Central memory CD8-positive, alpha-beta T cell (primary cell): ENCODE measurements around the gene AMPD2.
"Not testable (repeated sequence)": the region's sequence is repeated elsewhere in the genome, so short reads cannot be mapped to it uniquely, and the experiment has no call there.

Experiments used
- ATAC-seq: fragments of 150-1000 bp; cut with Tn5 transposase; replicated peaks from 2 replicates; pipeline ENCODE4 v1.10.0; 2022; ENCODE audit warnings: mild to moderate bottlenecking, moderate FRiP score, moderate number of reproducible peaks; ENCODE audit not compliant: poor library complexity, severe bottlenecking; ENCODE audit errors: extremely low read depth
- DNase-seq, 2 donors: peaks; one replicate each; pipeline ENCODE4 v3.0.0; 2021; ENCODE audit warnings: low spot score in 2 of 2
- H3K27ac Mint-ChIP-seq: one replicate; pipeline ENCODE4 v1.8.0; 2022; ENCODE audit warnings: low read depth, mild to moderate bottlenecking, moderate library complexity, mixed read lengths
- H3K27me3 Mint-ChIP-seq: one replicate; pipeline ENCODE4 v1.8.0; 2022; ENCODE audit warnings: mixed read lengths
- H3K36me3 Mint-ChIP-seq: one replicate; pipeline ENCODE4 v1.8.0; 2022; ENCODE audit warnings: mild to moderate bottlenecking, moderate library complexity, mixed read lengths; ENCODE audit not compliant: insufficient read depth
- H3K4me1 Mint-ChIP-seq: one replicate; pipeline ENCODE4 v1.8.0; 2022; ENCODE audit warnings: mixed read lengths
- H3K4me3 Mint-ChIP-seq: one replicate; pipeline ENCODE4 v1.8.0; 2022; ENCODE audit warnings: mild to moderate bottlenecking, moderate library complexity, mixed read lengths
- H3K9me3 Mint-ChIP-seq: one replicate; pipeline ENCODE4 v1.8.0; 2022; ENCODE audit warnings: mixed read lengths

AMPD2 gene

DNA sequence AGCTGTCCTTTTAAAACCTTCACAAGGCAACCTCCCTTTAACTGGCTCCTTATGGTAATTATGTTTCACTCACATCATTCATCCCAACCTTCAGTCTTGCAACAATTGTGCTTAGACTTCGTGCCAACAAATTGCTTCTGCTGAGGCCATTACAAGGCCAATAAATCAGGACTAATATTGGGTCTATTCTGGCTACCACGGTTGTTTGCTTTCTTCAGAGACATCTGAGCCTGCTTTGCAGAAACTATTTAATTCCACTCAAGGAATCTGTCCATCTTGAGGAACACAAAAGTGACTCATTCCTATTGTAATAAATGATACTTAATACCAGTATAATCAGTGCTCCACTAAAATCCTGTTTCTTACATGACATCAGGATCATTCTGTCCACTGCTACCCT is 33.7 kb downstream of the AMPD2 start:
- H3K4me1 Mint-ChIP-seq, result peaks cover 11% of the 10 kb centered on the region
- no peak for ATAC-seq
- no peaks in the 10 kb centered on the region for H3K9me3 Mint-ChIP-seq
- H3K27ac Mint-ChIP-seq, result no peak overlapping the region
- peaks cover 8% of the 10 kb centered on the region for H3K36me3 Mint-ChIP-seq
- no peak for DNase-seq
- peaks cover 17% of the 10 kb centered on the region for H3K27me3 Mint-ChIP-seq
- no peak overlapping the region for H3K4me3 Mint-ChIP-seq

DNA sequence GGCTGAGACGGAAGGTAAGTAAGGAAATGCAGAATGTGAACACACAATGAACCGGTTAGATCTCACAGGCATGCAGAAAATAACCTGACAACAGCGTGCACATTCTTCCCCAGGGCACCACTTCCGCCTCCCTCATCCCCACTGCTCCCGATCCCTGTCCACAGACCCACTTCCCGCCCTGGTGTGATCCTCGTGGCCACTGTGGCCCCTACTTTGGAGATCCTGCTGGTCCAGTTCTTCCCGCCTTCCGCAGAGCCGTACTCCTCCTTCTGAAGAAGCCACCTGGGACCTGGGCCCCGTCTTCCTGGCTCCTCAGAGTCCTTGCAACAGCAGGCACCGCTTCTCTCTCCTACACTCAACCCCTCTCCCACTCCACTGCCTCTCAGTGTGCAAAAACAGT is 34.9 kb downstream of the AMPD2 start:
- Mint-ChIP-seq H3K36me3 (peaks cover 8% of the 10 kb centered on the region), H3K4me1 (peaks cover 11% of the 10 kb centered on the region), H3K4me3 (no peak overlapping the region), H3K27ac (no peak overlapping the region), H3K9me3 (no peaks in the 10 kb centered on the region), H3K27me3 (peaks cover 17% of the 10 kb centered on the region)
- DNase-seq (no peak), ATAC-seq (no peak)

DNA sequence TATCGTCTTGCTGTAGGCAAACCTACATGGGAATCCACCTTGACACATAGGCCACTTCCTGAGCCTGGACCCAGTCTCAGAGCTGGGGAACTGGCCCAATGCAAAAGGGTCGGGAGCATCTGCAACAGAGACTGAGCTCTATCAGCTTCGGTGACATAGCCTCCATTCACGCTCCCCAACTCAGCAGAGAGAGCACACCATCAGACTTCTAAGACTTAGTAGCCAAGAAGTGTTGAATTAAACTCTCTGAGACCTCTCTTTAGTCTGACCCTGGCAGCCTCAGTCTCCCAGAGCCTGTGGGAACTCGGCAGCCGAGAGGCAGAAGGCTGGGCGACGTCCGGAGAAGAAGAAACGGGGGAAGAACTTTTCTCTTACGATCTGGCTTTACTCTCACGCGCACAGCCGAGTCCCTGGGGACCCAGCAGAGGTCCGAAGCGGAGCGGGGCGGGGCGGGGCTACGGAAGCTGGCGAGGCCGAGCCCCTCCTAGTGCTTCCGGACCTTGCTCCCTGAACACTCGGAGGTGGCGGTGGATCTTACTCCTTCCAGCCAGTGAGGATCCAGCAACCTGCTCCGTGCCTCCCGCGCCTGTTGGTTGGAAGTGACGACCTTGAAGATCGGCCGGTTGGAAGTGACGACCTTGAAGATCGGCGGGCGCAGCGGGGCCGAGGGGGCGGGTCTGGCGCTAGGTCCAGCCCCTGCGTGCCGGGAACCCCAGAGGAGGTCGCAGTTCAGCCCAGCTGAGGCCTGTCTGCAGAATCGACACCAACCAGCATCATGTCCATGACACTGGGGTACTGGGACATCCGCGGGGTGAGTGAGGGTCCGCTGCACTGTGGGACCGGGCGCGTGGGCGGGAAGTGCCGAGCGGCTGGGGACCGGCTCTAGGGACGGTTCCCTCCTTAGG is 36.2 kb downstream of the AMPD2 start, which contains the start of gene GSTM4:
Gene GSTM4, plus strand, starts transcription at position 485 of the 905 bp plus-strand sequence. Its CDS starts 291 bp downstream, at position 776.
- peak within 1 kb of the TSS; percentile 90 for H3K27ac Mint-ChIP-seq
- peaks cover 8% of the 10 kb centered on the region for H3K36me3 Mint-ChIP-seq
- no peaks in the 10 kb centered on the region for H3K9me3 Mint-ChIP-seq
- DNase-seq (no peak), ATAC-seq (peak; percentile 72)
- H3K4me3 Mint-ChIP-seq, result peak within 1 kb of the TSS; percentile 93
- peaks cover 11% of the 10 kb centered on the region for H3K4me1 Mint-ChIP-seq
- peaks cover 14% of the 10 kb centered on the region for H3K27me3 Mint-ChIP-seq

DNA sequence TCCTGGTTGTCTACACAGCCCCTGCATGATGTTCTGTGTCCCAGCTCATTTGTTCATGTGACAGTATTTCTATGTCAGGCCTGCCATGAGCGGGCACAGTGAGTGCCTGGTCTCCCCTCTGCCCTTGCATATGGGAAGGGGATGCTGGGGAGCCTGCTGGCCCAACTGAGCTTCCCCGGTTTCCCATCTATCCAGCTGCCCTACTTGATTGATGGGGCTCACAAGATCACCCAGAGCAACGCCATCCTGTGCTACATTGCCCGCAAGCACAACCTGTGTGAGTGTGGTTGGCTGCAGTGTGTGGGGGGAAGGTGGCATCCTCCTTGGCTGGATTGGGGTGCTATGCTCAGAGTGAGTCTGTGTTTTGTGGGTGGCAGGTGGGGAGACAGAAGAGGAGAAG is 37.8 kb downstream of the AMPD2 start:
- no peak for DNase-seq
- Mint-ChIP-seq H3K27ac (no peak overlapping the region), H3K27me3 (no peaks in the 10 kb centered on the region), H3K9me3 (no peaks in the 10 kb centered on the region), H3K4me3 (peak overlapping the region; percentile 93), H3K36me3 (peaks cover 8% of the 10 kb centered on the region), H3K4me1 (peaks cover 11% of the 10 kb centered on the region)
- ATAC-seq, result no peak

DNA sequence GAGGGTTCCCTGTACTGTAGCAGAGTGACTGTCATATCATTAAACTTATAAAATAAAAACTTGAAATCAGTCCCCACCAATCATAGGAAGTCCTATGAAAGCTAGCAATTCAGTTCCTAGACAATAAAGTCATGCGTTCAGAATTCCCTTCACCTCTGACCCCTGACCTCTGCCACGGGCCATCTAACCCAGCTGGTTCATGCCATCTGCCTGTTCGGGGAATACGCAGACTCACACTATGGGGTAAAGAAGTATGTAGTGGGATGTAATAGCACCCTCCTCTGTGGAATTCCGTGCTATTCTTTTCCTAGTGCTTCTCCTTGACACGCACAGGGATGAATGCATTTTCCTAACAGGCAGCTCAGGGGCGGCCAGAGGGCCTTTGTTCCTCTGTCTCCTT is 38.3 kb downstream of the AMPD2 start:
- DNase-seq, result no peak
- Mint-ChIP-seq H3K4me1 (peaks cover 11% of the 10 kb centered on the region), H3K4me3 (no peak overlapping the region), H3K27ac (no peak overlapping the region), H3K36me3 (peaks cover 8% of the 10 kb centered on the region), H3K27me3 (no peaks in the 10 kb centered on the region), H3K9me3 (no peaks in the 10 kb centered on the region)
- ATAC-seq, result no peak

DNA sequence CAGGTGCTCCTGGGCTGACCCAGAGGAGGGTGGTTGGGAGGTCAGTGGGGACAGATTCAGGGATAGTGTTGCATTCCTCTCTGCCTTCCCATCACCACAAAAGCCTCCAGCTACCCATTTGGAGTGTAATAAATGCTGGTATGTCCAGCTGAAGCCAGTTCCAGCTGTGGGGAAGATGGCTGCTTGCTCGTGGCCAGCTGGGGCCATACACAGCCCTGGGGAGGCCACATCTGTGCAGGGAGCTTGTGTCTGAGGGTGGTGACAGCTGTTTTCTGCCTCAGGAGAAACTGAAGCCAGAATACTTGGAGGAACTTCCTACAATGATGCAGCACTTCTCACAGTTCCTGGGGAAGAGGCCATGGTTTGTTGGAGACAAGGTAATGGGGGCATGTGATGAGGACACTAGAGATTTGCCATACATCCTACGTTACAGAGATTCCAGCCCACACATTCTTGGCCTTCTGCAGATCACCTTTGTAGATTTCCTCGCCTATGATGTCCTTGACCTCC is 39.0 kb downstream of the AMPD2 start:
- ATAC-seq, result no peak
- no peaks in the 10 kb centered on the region for H3K27me3 Mint-ChIP-seq
- H3K27ac Mint-ChIP-seq, result no peak overlapping the region
- peaks cover 8% of the 10 kb centered on the region for H3K36me3 Mint-ChIP-seq
- H3K4me1 Mint-ChIP-seq, result peaks cover 11% of the 10 kb centered on the region
- H3K4me3 Mint-ChIP-seq, result no peak overlapping the region
- no peaks in the 10 kb centered on the region for H3K9me3 Mint-ChIP-seq
- DNase-seq, result no peak

DNA sequence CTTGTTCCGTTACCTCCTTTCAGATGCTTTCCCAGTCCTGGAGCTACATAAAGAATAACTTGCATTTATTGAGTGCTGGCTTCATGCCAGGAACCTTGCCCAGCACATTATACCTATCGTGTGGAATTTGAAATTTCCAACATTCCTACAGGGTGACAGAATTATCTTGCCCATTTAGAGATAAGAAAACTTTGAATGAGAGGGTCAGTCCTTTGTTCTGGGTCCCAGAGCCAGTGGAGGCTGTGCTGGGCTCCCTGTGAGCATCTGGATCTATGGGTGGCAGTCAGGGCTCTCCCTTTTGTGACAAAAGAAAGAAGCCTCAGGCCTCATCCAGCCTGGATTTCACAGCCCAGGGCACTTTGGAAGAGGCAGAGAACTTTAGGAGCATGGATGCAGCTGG is 39.5 kb downstream of the AMPD2 start:
- DNase-seq, result peak in 1 of 2 donors; percentile 2
- no peak for ATAC-seq
- H3K36me3 Mint-ChIP-seq, result peaks cover 8% of the 10 kb centered on the region
- no peak overlapping the region for H3K27ac Mint-ChIP-seq
- no peaks in the 10 kb centered on the region for H3K27me3 Mint-ChIP-seq
- H3K4me1 Mint-ChIP-seq, result peaks cover 11% of the 10 kb centered on the region
- no peaks in the 10 kb centered on the region for H3K9me3 Mint-ChIP-seq
- H3K4me3 Mint-ChIP-seq, result no peak overlapping the region

DNA sequence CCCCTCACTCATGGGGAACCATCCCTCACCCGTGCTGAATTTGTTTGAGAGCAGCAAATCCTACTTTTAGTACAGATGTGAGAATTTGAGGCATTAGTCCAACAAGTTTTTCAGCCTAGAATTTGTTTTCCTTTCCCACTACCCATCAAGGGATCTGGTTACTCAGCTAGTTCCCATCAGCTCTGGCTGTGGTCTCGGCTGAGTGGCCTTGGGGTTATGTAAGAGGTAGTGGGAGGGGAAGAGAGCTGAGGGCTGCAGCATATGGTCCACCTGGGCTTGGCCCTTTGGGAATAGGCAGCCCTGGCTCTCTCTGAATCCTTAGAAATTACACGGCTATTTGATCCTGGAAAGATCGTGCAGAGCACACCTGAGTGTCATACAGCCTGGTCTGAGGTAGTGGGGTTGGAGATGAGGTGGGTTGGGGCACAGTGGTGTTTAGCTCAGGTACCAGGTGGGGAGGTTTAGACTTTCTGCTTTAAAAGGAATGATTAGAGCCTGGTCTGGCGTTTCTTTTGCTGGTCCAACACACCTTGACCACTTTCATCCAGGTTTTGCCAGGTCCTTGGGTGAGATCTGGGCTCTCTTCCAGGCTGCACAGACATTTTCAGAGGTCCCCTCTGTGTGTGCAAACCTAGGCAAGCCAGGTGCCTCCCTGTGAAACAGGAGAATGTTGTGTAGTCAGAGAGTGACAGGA is 40.5 kb downstream of the AMPD2 start:
- peaks cover 8% of the 10 kb centered on the region for H3K36me3 Mint-ChIP-seq
- peaks cover 11% of the 10 kb centered on the region for H3K4me1 Mint-ChIP-seq
- H3K27ac Mint-ChIP-seq, result no peak overlapping the region
- H3K27me3 Mint-ChIP-seq, result no peaks in the 10 kb centered on the region
- no peaks in the 10 kb centered on the region for H3K9me3 Mint-ChIP-seq
- ATAC-seq, result no peak
- no peak overlapping the region for H3K4me3 Mint-ChIP-seq
- no peak for DNase-seq

DNA sequence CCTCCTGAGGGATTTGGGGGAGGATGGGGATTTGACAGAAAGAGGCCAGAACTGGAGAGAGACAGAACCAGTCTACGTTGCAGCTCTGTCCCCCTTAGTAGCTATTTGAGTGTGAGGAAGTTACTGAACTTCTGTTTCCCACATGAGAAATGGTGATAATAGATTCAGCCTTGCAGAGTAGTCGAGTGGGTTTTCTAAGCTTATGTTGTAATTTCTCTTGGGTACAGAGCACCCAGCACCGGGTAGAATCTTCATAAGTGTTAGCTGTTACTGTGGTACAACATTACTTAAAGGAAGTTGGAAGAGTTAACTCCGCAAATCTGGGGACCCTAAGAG is 41.0 kb downstream of the AMPD2 start:
- not testable (repeated sequence) for H3K4me3 Mint-ChIP-seq, DNase-seq, H3K27me3 Mint-ChIP-seq, ATAC-seq, H3K9me3 Mint-ChIP-seq, H3K27ac Mint-ChIP-seq, H3K36me3 Mint-ChIP-seq, H3K4me1 Mint-ChIP-seq

DNA sequence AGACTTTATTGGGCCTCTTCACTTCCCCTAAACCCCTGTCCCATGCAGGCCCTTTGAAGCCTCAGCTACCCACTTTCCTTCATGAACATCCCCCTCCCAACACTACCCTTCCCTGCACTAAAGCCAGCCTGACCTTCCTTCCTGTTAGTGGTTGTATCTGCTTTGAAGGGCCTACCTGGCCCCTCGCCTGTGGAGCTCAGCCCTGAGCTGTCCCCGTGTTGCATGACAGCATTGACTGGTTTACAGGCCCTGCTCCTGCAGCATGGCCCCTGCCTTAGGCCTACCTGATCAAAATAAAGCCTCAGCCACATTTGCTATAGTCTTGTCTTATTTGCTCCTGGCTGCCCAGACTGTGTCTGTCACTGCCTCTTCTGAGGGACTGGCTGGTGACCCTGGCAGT is 41.8 kb downstream of the AMPD2 start:
- DNase-seq, result no peak
- Mint-ChIP-seq H3K4me3 (no peak overlapping the region), H3K27me3 (no peaks in the 10 kb centered on the region), H3K9me3 (no peaks in the 10 kb centered on the region), H3K36me3 (peaks cover 2% of the 10 kb centered on the region), H3K27ac (no peak overlapping the region), H3K4me1 (peaks cover 2% of the 10 kb centered on the region)
- no peak for ATAC-seq

DNA sequence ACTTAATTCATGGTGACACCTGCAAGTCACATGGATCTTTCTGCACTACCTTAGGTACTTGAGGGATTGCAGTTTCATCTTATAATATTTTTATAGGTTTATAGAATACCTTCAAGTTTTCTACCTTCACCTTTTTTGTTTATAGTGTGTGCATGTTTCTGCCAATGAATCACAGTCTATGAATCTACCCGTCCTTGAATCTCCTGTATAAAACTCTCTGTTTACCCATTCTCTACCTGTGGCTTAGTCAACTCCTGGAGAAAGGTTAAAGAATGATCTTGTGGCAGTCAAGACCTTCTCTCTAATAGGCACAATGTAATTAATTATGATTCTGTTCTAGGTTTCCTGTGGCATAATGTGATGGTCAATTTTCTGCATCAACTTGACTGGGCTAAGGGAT is 45.0 kb downstream of the AMPD2 start:
- no peak overlapping the region for H3K27ac Mint-ChIP-seq
- no peaks in the 10 kb centered on the region for H3K27me3 Mint-ChIP-seq
- DNase-seq (no peak), ATAC-seq (no peak)
- no peaks in the 10 kb centered on the region for H3K9me3 Mint-ChIP-seq
- H3K36me3 Mint-ChIP-seq, result no peaks in the 10 kb centered on the region
- no peak overlapping the region for H3K4me3 Mint-ChIP-seq
- no peaks in the 10 kb centered on the region for H3K4me1 Mint-ChIP-seq

DNA sequence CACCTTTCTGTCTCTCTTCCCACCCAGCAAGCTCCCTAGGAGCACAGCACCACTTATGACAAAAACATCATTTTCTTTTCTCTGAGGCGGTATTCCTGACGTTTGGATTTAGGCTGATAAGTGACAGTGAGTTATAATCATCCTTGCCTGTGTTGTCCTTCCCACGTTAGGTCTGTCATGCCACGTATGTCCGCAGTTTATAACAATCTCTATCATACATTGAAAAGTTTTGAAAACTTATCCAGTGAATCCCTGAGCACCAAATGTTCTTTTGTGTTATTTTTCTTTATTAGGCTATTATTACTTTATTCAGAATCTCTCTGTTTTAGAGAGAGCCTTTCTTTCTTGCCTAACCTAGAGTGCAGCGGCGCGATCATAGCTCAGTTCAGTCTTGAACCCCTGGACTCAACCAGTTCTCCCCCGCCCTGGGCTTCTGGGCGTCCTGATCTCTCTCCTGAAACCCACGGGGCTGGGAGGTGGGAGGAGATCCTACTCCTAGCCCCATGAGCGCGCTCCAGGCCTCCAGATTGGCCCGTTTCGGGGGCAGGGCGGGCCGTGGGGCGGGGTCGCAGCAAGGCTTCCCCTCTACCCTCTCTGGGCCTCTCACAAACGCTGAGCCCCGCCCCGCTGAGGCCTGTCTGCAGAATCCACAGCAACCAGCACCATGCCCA is 48.0 kb downstream of the AMPD2 start, which contains the start of gene GSTM2:
Gene GSTM2, plus strand, starts transcription at position 606 of the 671 bp plus-strand sequence. Its CDS starts 59 bp downstream, at position 665.
- H3K27me3 Mint-ChIP-seq, result no peaks in the 10 kb centered on the region
- H3K27ac Mint-ChIP-seq, result no peak within 1 kb of the TSS

More for the DNA sequence above, 48.0 kb downstream of the AMPD2 start, which contains the start of gene GSTM2:
- peak within 1 kb of the TSS; percentile 43 for H3K4me3 Mint-ChIP-seq
- no peaks in the 10 kb centered on the region for H3K36me3 Mint-ChIP-seq
- H3K9me3 Mint-ChIP-seq, result no peaks in the 10 kb centered on the region
- ATAC-seq, result peak; percentile 84
- DNase-seq, result peak in 1 of 2 donors; percentile 15
- H3K4me1 Mint-ChIP-seq, result no peaks in the 10 kb centered on the region
